ENCODE measurements around the gene LRRC57. TPM values are rescaled to one million over a fixed set of nuclear protein-coding genes. Genes with fewer than 3 reads are reported as not detected.
A peak's percentile ranks its signal among the peaks of the same experiment; 100 is the strongest.

LRRC57 gene
- total RNA-seq, 1 experiment from 2014 or later: 18.7 TPM

GRCh38 chr15:42553554-42553953 lies 5.0 kb upstream of the LRRC57 start:
- Histone ChIP-seq H3T11ph (ENCODE audit: low read length) (no peak overlapping the region), H3K23me2 (ENCODE audit: insufficient read length, low read depth, low read length, poor library complexity, severe bottlenecking) (no peaks in the 10 kb centered on the region), H2BK12ac (ENCODE audit: insufficient read length, low read depth, low read length) (no peak overlapping the region), H2BK20ac (ENCODE audit: low read depth, low read length, poor library complexity, severe bottlenecking) (no peak overlapping the region), H4K5ac (ENCODE audit: insufficient read length, low read depth, low read length) (no peak overlapping the region), H3K27me3 (ENCODE audit: insufficient read depth, low read length) (no peaks in the 10 kb centered on the region), H2BK120ac (ENCODE audit: low read depth, low read length, poor library complexity, severe bottlenecking) (no peak overlapping the region), H2AFZ (ENCODE audit: low read length) (no peak overlapping the region), H3K9me3 (ENCODE audit: control insufficient read depth, low read depth, low read length) (no peaks in the 10 kb centered on the region), H3K23ac (ENCODE audit: insufficient read length, low read depth, low read length) (no peak overlapping the region), H3K4ac (ENCODE audit: low read depth, low read length) (no peak overlapping the region), H2BK15ac (ENCODE audit: low read depth, low read length) (no peak overlapping the region), H3K27ac (ENCODE audit: insufficient read length, low read depth, low read length) (no peak overlapping the region), H2BK5ac (ENCODE audit: insufficient read length, low read length) (no peak overlapping the region), H3K56ac (ENCODE audit: insufficient read length, low read depth, low read length) (no peak overlapping the region), H2AK5ac (ENCODE audit: insufficient read length, low read length) (no peak overlapping the region), H3K9ac (ENCODE audit: extremely low read depth, insufficient read length, low read length) (no peak overlapping the region), H3K14ac (ENCODE audit: insufficient read depth, low read length) (no peak overlapping the region), H4K20me1 (ENCODE audit: control insufficient read depth, insufficient read depth, insufficient read length) (no peaks in the 10 kb centered on the region), H3K4me1 (ENCODE audit: insufficient read depth, low read length) (no peaks in the 10 kb centered on the region), H3K18ac (ENCODE audit: insufficient read length, low read depth, low read length) (no peak overlapping the region), H4K8ac (replicated peaks; ENCODE audit: insufficient read length, low read depth, low read length) (no peak overlapping the region), H3K4me2 (ENCODE audit: insufficient read depth, insufficient read length, low read length) (no peak overlapping the region), H3K79me1 (ENCODE audit: insufficient read depth, low read depth, low read length, poor library complexity, severe bottlenecking) (no peaks in the 10 kb centered on the region), H3K79me2 (ENCODE audit: insufficient read depth, low read length) (peaks cover 5% of the 10 kb centered on the region; the same call in 1 of the 2 replicates), H4K91ac (ENCODE audit: insufficient read length, low read depth, low read length) (no peak overlapping the region)
- peaks cover 6% of the 10 kb centered on the region in 2 experiments for H3K4me1 Mint-ChIP-seq
- no peaks in the 10 kb centered on the region for H3K27me3 Mint-ChIP-seq (ENCODE audit: low read depth)
- DNase-seq: no peak
- TF ChIP-seq, protein P1, sequence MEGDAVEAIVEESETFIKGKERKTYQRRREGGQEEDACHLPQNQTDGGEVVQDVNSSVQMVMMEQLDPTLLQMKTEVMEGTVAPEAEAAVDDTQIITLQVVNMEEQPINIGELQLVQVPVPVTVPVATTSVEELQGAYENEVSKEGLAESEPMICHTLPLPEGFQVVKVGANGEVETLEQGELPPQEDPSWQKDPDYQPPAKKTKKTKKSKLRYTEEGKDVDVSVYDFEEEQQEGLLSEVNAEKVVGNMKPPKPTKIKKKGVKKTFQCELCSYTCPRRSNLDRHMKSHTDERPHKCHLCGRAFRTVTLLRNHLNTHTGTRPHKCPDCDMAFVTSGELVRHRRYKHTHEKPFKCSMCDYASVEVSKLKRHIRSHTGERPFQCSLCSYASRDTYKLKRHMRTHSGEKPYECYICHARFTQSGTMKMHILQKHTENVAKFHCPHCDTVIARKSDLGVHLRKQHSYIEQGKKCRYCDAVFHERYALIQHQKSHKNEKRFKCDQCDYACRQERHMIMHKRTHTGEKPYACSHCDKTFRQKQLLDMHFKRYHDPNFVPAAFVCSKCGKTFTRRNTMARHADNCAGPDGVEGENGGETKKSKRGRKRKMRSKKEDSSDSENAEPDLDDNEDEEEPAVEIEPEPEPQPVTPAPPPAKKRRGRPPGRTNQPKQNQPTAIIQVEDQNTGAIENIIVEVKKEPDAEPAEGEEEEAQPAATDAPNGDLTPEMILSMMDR (conservative IDR thresholded peaks at IDR 0.05): no peak
- H3K27ac Mint-ChIP-seq: peak overlapping the region in 1 of 3 experiments; percentile 12; a peak in 1 of 7 replicates
- no CpG with 5 or more reads among the region's 1 CpG for WGBS (ENCODE audit: extremely low coverage, insufficient read length, low lambda C conversion rate)
- no peak overlapping the region for H3K4me3 Mint-ChIP-seq
- peaks cover 0 to 13% (median 5%) of the 10 kb centered on the region in 3 experiments; a peak in 6 of 7 replicates for H3K36me3 Mint-ChIP-seq (ENCODE audit: insufficient read depth in 1 of 3, low read depth in 3 of 3)
- no peaks in the 10 kb centered on the region for H3K9me3 Mint-ChIP-seq

All from H9 (cell line).